ENCODE results near the gene DNAJC15.
"Not testable (repeated sequence)": the region's sequence is repeated elsewhere in the genome, so short reads cannot be mapped to it uniquely, and the experiment has no call there.

DNAJC15 gene

GRCh38 chr13:43023289-43023963 lies at the start of gene DNAJC15:
Gene DNAJC15, plus strand, starts transcription at chr13:43023586. Its CDS starts 41 bp downstream, at chr13:43023627.
- peak; percentile 85 for DNase-seq (ENCODE audit: low spot score)

- no peak for DNase-seq (ENCODE audit: low spot score)
These were observed 47.3 kb upstream of the DNAJC15 start for GRCh38 chr13:42976066-42976465.

- DNase-seq (ENCODE audit: low spot score): no peak
These were observed 46.1 kb upstream of the DNAJC15 start for GRCh38 chr13:42977219-42977659.

- DNase-seq (ENCODE audit: low spot score): peak; percentile 58
These were observed 42.1 kb upstream of the DNAJC15 start for GRCh38 chr13:42981317-42981716.

- no peak for DNase-seq (ENCODE audit: low spot score)
These were observed 41.5 kb upstream of the DNAJC15 start for GRCh38 chr13:42981853-42982252.

- DNase-seq (ENCODE audit: low spot score): no peak
These were observed 39.4 kb upstream of the DNAJC15 start for GRCh38 chr13:42984026-42984425.

GRCh38 chr13:42984691-42985090 lies 38.7 kb upstream of the DNAJC15 start:
- no peak for DNase-seq (ENCODE audit: low spot score)

GRCh38 chr13:42985312-42986175 lies 37.8 kb upstream of the DNAJC15 start:
- no peak for DNase-seq (ENCODE audit: low spot score)

- DNase-seq (ENCODE audit: low spot score): no peak
These were observed 37.2 kb upstream of the DNAJC15 start for GRCh38 chr13:42986176-42986574.

GRCh38 chr13:42990291-42991232 lies 32.8 kb upstream of the DNAJC15 start:
- DNase-seq (ENCODE audit: low spot score): no peak

- not testable (repeated sequence) for DNase-seq (ENCODE audit: low spot score)
These were observed 32.0 kb upstream of the DNAJC15 start for GRCh38 chr13:42991233-42991897.

GRCh38 chr13:42991898-42992763 lies 31.3 kb upstream of the DNAJC15 start, which contains the start of gene EPSTI1:
Gene EPSTI1, minus strand, starts transcription at chr13:42992241. Its CDS starts 76 bp downstream, at chr13:42992165.
- peak; percentile 70 for DNase-seq (ENCODE audit: low spot score)

- no peak for DNase-seq (ENCODE audit: low spot score)
These were observed 30.6 kb upstream of the DNAJC15 start for GRCh38 chr13:42992764-42993122.

GRCh38 chr13:42994878-42995277 lies 28.5 kb upstream of the DNAJC15 start:
- DNase-seq (ENCODE audit: low spot score): no peak

- DNase-seq (ENCODE audit: low spot score): peak; percentile 56
These were observed 26.8 kb upstream of the DNAJC15 start for GRCh38 chr13:42996584-42996983.

GRCh38 chr13:42997381-42997780 lies 26.0 kb upstream of the DNAJC15 start:
- no peak for DNase-seq (ENCODE audit: low spot score)

- DNase-seq (ENCODE audit: low spot score): no peak
These were observed 23.9 kb upstream of the DNAJC15 start for GRCh38 chr13:42999491-42999890.

- DNase-seq (ENCODE audit: low spot score): no peak
These were observed 22.7 kb upstream of the DNAJC15 start for GRCh38 chr13:43000676-43001075.

GRCh38 chr13:43002021-43002420 lies 21.4 kb upstream of the DNAJC15 start:
- no peak for DNase-seq (ENCODE audit: low spot score)

- no peak for DNase-seq (ENCODE audit: low spot score)
These were observed 20.4 kb upstream of the DNAJC15 start for GRCh38 chr13:43003010-43003409.
